Testis (tissue), 2 donors: ENCODE results near the gene CCDC116.

ENCODE experiments used
- CTCF ChIP-seq, 3 experiments: fragments of 450-650 bp in 2 of 3; fragments of 200-600 bp in 1 of 3; sonication (generic) in 1 of 3; IDR thresholded peaks; one replicate each; pipeline ENCODE4 v1.5.1; 2016 to 2019; ENCODE audit warnings: antibody characterized with exemption in 3 of 3, mild to moderate bottlenecking in 2 of 3, moderate library complexity in 1 of 3
- POLR2A ChIP-seq: fragments of 450-650 bp; IDR thresholded peaks from one replicate; pipeline ENCODE4 v1.6.1; 2017; ENCODE audit warnings: antibody characterized with exemption, mild to moderate bottlenecking, moderate library complexity

DNA sequence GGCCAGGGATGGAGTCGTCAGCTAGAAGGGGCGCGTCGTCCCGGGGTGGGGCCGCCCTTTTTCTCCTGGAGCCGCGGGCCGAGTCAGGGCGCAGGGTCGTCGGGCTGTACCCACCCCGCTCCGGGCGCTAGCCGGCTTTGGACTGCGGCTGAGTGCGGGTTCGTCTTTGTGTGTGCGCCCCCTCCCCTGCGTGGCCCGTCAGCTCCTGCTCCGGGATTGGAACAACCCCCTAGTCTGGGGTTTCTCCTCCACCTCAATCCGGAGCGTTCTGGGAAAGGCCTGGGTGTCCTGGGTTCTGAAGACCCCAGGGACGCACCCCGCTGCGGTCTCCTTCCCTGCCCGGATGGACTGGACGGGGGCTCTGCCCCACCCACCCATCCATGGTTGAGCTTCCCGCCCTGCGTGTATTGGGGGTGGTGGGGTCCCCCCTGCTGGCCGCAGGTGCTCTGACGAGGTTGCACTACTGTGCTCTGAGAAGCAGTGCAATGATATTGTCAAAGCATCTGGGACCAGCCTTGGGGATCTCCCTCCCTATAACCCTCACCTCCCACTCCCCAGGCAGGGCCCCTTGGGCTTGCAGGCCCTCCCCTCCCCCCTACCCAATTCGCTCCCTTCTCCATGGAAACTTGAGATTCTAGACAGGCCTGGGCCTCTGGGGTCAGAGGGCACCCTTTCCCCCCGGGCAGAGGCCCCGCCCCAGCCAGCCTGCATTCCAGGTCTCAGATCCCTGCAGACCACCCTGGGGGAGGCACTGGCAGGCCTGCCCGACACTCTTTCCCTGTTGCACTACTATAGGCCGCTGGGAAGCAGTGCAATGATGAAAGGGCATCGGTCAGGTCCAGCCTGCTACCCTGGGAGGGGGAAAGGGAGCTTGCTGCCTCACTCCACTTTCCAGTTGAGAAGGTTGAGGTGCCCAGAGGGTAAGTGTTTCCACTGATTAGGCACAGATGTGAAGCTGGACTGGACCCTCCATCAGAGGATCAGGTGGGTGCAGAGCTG lies 20.3 kb downstream of the CCDC116 start:
- TF ChIP-seq POLR2A (no peak), CTCF (IDR thresholded peaks at IDR 0.05) (no peak)
